ENCODE measurements around the gene MCM8. TPM values are rescaled to one million over a fixed set of nuclear protein-coding genes. Genes with fewer than 3 reads are reported as not detected.
A peak's percentile ranks its signal among the peaks of the same experiment; 100 is the strongest.

Gene MCM8
- total RNA-seq, 4 donors from 2014 or later, result 4.0 to 5.6 (median 4.4) TPM

DNA sequence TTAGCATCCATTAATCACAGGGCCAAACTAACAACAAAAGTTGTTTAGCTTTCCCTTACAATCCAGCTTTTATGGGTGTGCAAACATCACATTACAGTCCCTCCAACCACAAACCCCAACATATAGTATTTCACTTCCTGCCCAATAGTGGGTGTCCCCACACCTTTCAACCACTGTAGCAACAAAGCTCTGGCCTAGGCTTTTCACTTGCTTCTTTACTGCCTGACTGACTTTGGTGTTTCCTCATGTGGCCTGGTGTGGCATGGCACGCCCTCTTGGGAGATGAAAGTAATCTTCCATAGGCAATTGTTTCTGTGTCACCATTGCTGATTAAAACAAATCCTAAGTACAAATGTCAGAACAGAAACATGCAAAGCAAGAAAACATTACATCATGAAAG lies 46.3 kb downstream of the MCM8 start:
- WGBS, result 92% methylated on average over 1 of the region's 1 CpG
- H3K4me1 ChIP-seq, result peaks cover 0 to 18% (median 8%) of the 10 kb centered on the region in 4 donors
- peaks cover 0 to 10% (median 8%) of the 10 kb centered on the region in 4 donors for H3K36me3 ChIP-seq
- intact Hi-C loops (cut with DNase I), result no loop called here
- H3K27me3 ChIP-seq, result no peaks in the 10 kb centered on the region
- no peak overlapping the region for H3K4me3 ChIP-seq
- TF ChIP-seq EP300 (IDR thresholded peaks at IDR 0.05) (no peak), POLR2A (IDR thresholded peaks at IDR 0.05; ENCODE audit: low read depth) (no peak), POLR2AphosphoS5 (IDR thresholded peaks at IDR 0.05) (no peak)
- TF ChIP-seq, protein P1, sequence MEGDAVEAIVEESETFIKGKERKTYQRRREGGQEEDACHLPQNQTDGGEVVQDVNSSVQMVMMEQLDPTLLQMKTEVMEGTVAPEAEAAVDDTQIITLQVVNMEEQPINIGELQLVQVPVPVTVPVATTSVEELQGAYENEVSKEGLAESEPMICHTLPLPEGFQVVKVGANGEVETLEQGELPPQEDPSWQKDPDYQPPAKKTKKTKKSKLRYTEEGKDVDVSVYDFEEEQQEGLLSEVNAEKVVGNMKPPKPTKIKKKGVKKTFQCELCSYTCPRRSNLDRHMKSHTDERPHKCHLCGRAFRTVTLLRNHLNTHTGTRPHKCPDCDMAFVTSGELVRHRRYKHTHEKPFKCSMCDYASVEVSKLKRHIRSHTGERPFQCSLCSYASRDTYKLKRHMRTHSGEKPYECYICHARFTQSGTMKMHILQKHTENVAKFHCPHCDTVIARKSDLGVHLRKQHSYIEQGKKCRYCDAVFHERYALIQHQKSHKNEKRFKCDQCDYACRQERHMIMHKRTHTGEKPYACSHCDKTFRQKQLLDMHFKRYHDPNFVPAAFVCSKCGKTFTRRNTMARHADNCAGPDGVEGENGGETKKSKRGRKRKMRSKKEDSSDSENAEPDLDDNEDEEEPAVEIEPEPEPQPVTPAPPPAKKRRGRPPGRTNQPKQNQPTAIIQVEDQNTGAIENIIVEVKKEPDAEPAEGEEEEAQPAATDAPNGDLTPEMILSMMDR (IDR thresholded peaks at IDR 0.05), result no peak
- no peak for DNase-seq (ENCODE audit: extremely low spot score)
- H3K9me3 ChIP-seq, result no peaks in the 10 kb centered on the region
- no peak overlapping the region for H3K27ac ChIP-seq (replicated peaks in 1 of 4)

DNA sequence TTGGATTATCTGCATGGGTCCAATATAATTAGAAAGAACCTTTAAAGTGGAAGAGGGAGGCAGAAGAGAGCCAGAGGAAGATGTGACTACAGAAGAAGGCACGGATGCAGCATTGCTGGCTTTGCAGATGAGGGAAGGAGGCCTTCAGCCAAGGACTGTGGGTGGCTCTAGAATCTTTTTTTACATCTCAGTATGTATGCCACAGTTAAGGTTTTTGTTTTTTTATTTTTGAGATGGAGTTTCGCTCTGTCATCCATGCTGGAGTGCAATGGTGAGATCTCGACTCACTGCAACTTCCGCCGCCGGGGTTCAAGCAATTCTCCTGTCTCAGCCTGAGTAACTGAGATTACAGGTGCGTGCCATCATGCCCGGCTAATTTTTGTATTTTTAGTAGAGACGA lies 49.3 kb downstream of the MCM8 start:
- Histone ChIP-seq H3K4me3 (no peak overlapping the region), H3K4me1 (peaks cover 0 to 2% (median under 1%) of the 10 kb centered on the region in 4 donors), H3K36me3 (peaks cover 0 to 9% (median 7%) of the 10 kb centered on the region in 4 donors), H3K27me3 (no peaks in the 10 kb centered on the region), H3K9me3 (no peaks in the 10 kb centered on the region), H3K27ac (replicated peaks in 1 of 4) (no peak overlapping the region)
- WGBS, result 93% methylated on average over 9 of the region's 9 CpGs
- TF ChIP-seq POLR2A (IDR thresholded peaks at IDR 0.05; ENCODE audit: low read depth) (no peak), POLR2AphosphoS5 (IDR thresholded peaks at IDR 0.05) (no peak), EP300 (IDR thresholded peaks at IDR 0.05) (no peak)
- TF ChIP-seq, protein P1 (IDR thresholded peaks at IDR 0.05), result no peak
- intact Hi-C loops (cut with DNase I), result no loop called here
- DNase-seq (ENCODE audit: extremely low spot score), result no peak

DNA sequence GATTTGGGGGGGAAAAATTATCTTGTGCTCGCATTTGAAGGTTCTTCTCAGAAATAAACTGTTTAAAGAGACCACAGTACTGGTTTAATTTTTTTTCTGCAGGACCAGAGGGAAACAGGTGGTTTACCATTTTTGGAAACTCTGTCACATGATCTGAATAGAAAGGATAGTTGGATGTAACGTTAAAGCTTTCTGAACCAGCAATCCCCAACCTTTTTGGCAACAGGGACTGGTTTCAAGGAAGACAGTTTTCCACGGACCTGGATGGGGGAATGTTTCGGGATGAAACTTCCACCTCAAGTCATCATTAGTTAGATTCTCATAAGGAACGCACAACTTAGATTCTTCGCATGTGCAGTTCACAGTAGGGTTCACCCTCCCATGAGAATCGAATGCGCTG lies 50.4 kb downstream of the MCM8 start:
- DNase-seq (ENCODE audit: extremely low spot score), result no peak
- intact Hi-C loops (cut with DNase I), result no loop called here
- 80% methylated on average over 8 of the region's 8 CpGs for WGBS
- Histone ChIP-seq H3K4me1 (peaks cover 5 to 10% (median 8%) of the 10 kb centered on the region in 4 donors), H3K9me3 (no peaks in the 10 kb centered on the region), H3K36me3 (peaks cover 0 to 5% (median under 1%) of the 10 kb centered on the region in 4 donors), H3K27ac (replicated peaks in 1 of 4) (no peak overlapping the region), H3K27me3 (no peaks in the 10 kb centered on the region), H3K4me3 (no peak overlapping the region)
- TF ChIP-seq, protein P1 (IDR thresholded peaks at IDR 0.05), result no peak
- TF ChIP-seq EP300 (IDR thresholded peaks at IDR 0.05) (no peak), POLR2A (IDR thresholded peaks at IDR 0.05; ENCODE audit: low read depth) (no peak), POLR2AphosphoS5 (IDR thresholded peaks at IDR 0.05) (no peak)

DNA sequence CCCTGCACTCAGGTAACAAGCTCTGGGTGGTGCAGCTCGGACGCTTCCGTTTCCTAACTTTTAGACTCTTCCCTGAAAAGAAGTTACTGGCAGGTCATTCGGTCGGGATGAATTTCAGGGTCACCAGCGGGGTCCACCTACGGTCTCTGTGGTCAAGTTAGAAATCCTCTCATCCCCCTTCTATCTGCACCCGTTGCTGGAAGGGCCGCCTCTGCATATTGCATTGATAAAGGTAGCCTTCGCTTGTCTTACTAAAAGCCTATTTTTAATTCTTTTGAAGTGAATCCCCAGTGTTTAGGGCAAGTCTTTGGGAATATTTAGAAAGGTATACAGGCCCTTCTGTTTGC lies 56.1 kb downstream of the MCM8 start:
- peak overlapping the region; percentile 76 to 94 (median 85) for H3K4me3 ChIP-seq
- intact Hi-C loops (cut with DNase I), result no loop called here
- DNase-seq (ENCODE audit: extremely low spot score), result no peak
- peak overlapping the region; percentile 89 to 95 (median 90) for H3K27ac ChIP-seq (replicated peaks in 1 of 4)
- H3K4me1 ChIP-seq, result peaks cover 21 to 40% (median 32%) of the 10 kb centered on the region in 4 donors
- WGBS, result under 1% methylated on average over 10 of the region's 10 CpGs
- peaks cover 10 to 21% (median 17%) of the 10 kb centered on the region in 4 donors for H3K36me3 ChIP-seq
- TF ChIP-seq EP300 (IDR thresholded peaks at IDR 0.05) (no peak), POLR2AphosphoS5 (IDR thresholded peaks at IDR 0.05) (no peak), POLR2A (IDR thresholded peaks at IDR 0.05; ENCODE audit: low read depth) (no peak)
- TF ChIP-seq, protein P1 (IDR thresholded peaks at IDR 0.05), result no peak
- H3K27me3 ChIP-seq, result no peaks in the 10 kb centered on the region
- H3K9me3 ChIP-seq, result no peaks in the 10 kb centered on the region

DNA sequence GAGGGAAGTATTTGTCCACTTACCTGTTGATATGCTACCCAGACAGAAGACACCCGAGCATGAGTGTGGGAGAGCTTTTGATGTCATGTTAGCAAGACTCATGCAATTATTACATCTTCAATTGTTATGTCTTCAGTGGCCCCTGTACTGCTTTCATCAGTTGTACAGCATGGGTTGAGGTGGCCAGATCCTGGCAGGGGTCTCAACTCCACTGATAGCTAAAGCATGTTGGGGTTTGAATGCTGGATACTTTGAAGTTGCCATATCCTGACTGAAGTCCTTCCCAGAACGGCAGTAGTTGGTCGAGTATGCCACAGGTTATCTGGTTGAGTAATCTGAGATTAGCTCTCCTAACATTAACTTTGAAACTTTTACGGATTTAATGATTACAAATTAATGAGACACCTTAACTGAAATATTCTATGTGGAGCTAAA lies 56.7 kb downstream of the MCM8 start:
- 7% methylated on average over 4 of the region's 4 CpGs for WGBS
- Histone ChIP-seq H3K9me3 (no peaks in the 10 kb centered on the region), H3K4me3 (peak overlapping the region; percentile 76 to 94 (median 85)), H3K36me3 (peaks cover 14 to 26% (median 20%) of the 10 kb centered on the region in 4 donors), H3K4me1 (peaks cover 21 to 40% (median 32%) of the 10 kb centered on the region in 4 donors), H3K27me3 (no peaks in the 10 kb centered on the region), H3K27ac (replicated peaks in 1 of 4) (peak overlapping the region; percentile 48 to 89 (median 62))
- intact Hi-C loops (cut with DNase I), result no loop called here
- DNase-seq (ENCODE audit: extremely low spot score), result no peak
- no peak for TF ChIP-seq POLR2AphosphoS5 (IDR thresholded peaks at IDR 0.05)
- TF ChIP-seq, protein P1 (IDR thresholded peaks at IDR 0.05), result no peak
- TF ChIP-seq EP300 (IDR thresholded peaks at IDR 0.05), result no peak
- TF ChIP-seq POLR2A (IDR thresholded peaks at IDR 0.05; ENCODE audit: low read depth), result no peak
